OCI-LY7 (cell line): ENCODE measurements around the gene SEH1L.

Experiments
- EZH2phosphoT487 ChIP-seq: fragments of 200-600 bp; sonication (generic); IDR thresholded peaks from 2 replicates; pipeline ENCODE4 v1.6.1; 2018; ENCODE audit warnings: low read depth, borderline replicate concordance, mild to moderate bottlenecking, mixed run types, antibody characterized with exemption, low read length, moderate library complexity, mixed read lengths
- TF ChIP-seq, protein P1 (sequence below): fragments of 200-600 bp; sonication (generic); conservative IDR thresholded peaks from 2 replicates; pipeline ENCODE4 v1.5.1; 2014; ENCODE audit warnings: mild to moderate bottlenecking, antibody characterized with exemption, low read length, moderate library complexity, mixed read lengths

DNA sequence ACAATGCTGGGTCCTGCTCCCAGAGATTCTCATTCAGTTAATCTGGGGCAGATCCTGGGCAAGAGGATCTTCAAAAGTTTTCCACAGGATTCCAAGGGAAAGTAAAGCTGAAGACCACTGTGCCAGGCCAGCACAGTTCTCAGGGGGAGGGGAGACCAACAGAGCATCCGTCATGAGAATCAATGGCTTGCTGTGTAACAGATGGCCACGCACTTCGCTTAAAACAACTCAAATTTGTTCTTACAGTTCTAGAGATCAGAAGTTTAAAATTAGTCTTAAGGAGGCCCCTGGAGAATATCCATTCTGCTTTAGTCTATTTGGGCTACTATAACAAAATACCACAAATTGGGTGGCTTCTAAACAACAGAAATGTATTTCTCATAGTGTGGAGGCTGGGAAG, 17.4 kb upstream of the SEH1L start:
- TF ChIP-seq, protein P1, sequence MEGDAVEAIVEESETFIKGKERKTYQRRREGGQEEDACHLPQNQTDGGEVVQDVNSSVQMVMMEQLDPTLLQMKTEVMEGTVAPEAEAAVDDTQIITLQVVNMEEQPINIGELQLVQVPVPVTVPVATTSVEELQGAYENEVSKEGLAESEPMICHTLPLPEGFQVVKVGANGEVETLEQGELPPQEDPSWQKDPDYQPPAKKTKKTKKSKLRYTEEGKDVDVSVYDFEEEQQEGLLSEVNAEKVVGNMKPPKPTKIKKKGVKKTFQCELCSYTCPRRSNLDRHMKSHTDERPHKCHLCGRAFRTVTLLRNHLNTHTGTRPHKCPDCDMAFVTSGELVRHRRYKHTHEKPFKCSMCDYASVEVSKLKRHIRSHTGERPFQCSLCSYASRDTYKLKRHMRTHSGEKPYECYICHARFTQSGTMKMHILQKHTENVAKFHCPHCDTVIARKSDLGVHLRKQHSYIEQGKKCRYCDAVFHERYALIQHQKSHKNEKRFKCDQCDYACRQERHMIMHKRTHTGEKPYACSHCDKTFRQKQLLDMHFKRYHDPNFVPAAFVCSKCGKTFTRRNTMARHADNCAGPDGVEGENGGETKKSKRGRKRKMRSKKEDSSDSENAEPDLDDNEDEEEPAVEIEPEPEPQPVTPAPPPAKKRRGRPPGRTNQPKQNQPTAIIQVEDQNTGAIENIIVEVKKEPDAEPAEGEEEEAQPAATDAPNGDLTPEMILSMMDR = no peak
- TF ChIP-seq EZH2phosphoT487 = no peak
